Kasumi-1 (cell line): ENCODE results near the gene TMEM242.
"Not testable (repeated sequence)": the region's sequence is repeated elsewhere in the genome, so short reads cannot be mapped to it uniquely, and the experiment has no call there.

ENCODE experiments used
- DNase-seq, 2 experiments: peaks; one replicate each; lab custom pipeline; 2025; lab: John Stamatoyannopoulos, UW

Gene TMEM242

GRCh38 chr6:157323255-157323965 is at the start of gene TMEM242:
TSS of gene TMEM242 (minus strand) at chr6:157323519. CDS start at chr6:157323499, 20 bp downstream.
- DNase-seq, result no peak

DNA sequence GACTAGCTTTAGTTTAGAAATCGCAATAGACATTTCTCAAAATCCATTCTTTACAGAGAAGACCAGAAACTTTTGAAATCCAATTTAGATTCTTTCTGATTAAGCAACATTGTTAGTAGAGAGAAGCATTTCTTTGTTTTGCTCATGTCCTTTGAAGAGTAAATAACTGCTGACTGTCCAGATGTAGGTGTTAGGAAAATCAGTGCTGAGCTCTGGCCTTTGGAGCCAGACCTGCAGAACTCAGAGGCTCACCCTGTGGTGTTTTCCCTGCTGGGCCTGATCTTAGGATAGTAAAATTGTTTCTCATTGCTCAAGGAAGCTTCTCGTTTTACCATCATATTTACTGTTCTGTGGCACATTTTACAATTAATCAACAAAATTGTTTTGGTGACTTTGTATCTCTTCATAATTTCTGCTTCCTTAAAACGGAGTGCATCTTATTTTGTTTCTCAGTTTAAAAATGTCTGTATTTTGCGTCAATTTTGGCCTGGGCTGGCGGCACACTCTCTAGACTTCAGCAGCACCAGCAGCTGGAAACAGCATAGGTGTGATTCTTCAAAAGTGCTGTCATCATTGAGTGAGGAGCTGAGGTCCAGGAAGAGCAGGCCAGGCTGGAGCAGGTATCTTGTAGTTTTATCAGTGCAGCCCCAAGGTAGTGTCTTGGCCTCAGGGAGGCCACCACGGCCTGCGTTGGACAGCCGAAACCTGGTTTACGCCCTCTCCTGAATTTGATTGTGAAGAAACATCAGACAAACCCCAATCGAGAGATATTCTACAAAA is 49.4 kb upstream of the TMEM242 start:
- DNase-seq, result no peak

GRCh38 chr6:157370755-157371154 is 47.4 kb upstream of the TMEM242 start:
- no peak for DNase-seq

GRCh38 chr6:157368359-157369049 is 45.2 kb upstream of the TMEM242 start:
- no peak for DNase-seq

DNA sequence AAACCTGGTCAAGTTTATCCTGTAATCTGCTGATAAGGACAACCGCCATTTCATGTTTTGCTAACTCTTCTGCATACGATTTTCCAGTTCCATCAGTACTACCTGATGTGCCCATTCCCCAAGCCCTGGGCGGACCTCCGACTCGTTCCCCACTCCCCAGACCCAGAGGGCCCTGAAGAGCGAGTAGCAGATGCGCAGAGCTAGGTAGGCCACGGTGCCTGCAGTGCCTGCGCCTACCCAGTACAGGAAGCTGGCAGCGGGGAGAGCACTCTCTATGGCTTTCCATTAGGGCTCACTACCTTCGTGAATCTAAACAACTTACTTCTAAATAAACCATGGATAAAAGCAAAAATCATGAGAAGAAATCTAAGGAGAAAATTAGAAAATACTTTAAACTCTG is 43.3 kb upstream of the TMEM242 start:
- DNase-seq, result no peak

DNA sequence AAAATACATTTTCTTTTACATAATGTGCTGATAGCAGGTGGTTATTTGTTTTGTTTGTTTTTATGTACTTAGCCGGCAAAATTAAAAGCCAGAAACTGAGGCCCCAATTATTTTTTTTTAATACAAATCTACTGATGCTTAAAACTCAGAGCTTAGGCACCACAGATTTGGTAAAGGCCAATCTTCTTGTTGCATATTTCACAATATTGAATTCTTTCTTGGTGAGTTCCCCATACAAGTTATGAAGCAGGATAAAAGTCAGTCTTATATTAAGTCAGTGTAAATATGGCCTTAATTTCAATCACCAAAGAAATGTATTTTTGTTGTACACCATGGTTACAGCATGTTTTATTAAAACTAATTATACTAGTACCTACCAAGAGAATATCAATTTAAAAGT is 41.4 kb upstream of the TMEM242 start:
- no peak for DNase-seq

- DNase-seq, result no peak
These were observed 38.6 kb upstream of the TMEM242 start for GRCh38 chr6:157361886-157362285.

- DNase-seq, result no peak
These were observed 35.0 kb upstream of the TMEM242 start for GRCh38 chr6:157358287-157358686.

GRCh38 chr6:157346373-157346772 is 23.1 kb upstream of the TMEM242 start:
- no peak for DNase-seq

DNA sequence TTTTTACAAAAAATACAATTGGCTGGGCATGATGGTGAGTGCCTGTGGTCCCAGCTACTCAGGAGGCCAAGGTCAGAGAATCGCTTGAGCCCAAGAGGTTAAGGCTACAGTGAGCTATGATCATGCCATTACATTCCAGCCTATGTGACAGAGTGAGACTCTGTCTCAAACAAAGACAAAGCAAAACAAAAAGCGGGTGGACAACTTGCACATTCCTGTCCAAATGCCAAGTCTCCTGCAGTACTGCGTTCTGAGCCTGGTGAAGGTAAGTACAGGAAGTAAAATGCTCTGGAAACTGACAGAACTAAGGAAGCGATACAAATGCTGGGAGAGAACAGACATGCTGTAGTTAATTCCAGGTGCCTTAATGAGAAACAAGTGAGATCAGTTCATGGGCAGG is 20.4 kb upstream of the TMEM242 start:
- no peak for DNase-seq

DNA sequence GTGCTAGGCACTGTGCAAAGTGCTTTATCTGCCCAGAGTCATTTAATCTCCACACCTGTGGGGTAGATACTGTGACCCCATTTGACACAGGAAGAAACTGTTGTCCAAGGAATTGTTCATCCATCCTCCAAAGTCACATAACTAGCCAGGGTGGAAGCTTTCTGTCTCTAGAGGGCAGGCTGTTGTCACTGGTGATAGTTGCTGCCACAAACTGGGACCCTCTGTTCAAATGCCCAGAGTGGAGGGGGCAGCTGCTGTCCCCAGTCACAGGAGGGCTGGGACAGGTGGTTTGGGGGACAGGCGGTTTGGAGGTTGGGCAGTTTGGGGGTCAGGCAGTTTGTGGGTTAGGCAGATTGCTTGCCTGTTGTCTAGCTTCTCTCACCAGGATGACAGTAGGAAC is 16.1 kb upstream of the TMEM242 start:
- DNase-seq, result peak in 1 of 2 experiments; percentile 22

GRCh38 chr6:157337751-157338150 is 14.4 kb upstream of the TMEM242 start:
- no peak for DNase-seq

DNA sequence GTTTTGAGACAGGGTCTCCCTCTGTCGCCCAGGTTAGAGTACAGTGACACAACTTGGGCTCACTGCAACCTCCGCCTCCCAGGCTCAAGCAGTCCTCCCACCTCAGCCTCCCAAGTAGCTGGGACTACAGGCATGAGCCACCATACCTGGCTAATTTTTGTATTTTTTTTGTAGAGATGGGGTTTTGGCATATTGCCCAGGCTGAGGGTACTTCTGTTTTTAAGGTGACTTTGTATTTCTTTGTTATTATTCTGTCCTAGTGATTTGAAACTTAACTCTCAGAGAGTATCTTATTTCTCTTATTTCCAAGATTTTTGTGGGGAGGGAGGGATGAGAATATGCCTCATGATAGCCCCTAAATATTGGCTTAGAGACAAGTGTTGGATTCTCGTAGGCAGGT is 14.0 kb upstream of the TMEM242 start:
- not testable (repeated sequence) for DNase-seq

- DNase-seq, result no peak
These were observed 12.5 kb upstream of the TMEM242 start for GRCh38 chr6:157335829-157336228.

DNA sequence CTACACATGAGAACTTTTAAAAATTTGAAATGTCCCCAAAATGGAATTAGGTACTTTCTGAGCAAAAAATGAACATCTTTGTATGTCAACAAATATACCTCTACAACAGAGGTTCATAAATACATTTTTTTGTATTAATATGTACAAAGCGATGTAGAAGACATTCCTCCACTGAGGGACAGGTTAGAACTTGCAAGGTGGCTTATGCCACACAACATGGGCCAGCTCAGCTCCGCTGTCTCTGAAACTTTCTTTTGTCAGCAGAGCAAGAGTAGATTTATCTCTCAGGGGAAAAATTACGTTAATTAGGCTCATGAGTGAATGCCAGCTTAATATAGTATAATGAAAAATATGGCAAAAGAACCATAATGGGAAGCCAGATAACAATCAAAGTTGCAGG is 10.6 kb upstream of the TMEM242 start:
- DNase-seq, result no peak

DNA sequence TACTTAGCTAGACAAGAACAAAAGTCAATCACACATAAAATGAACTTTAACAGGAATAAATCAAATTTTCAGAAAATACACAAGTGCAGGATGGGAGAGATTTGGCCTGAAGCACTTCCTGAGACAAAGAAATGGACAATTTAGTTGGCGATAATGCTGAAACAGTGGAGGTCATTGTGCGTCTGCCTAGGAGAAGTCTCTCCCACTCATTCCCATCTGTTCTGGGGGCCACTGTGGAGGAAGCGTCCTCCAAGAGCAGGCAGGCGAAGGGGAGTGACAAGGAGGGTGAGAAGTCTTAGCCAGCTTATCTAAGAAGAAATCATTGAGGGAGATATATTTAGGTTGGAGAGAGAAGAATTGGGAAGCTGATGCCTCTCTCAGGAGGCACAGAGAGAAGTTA is 10.2 kb upstream of the TMEM242 start:
- no peak for DNase-seq

DNA sequence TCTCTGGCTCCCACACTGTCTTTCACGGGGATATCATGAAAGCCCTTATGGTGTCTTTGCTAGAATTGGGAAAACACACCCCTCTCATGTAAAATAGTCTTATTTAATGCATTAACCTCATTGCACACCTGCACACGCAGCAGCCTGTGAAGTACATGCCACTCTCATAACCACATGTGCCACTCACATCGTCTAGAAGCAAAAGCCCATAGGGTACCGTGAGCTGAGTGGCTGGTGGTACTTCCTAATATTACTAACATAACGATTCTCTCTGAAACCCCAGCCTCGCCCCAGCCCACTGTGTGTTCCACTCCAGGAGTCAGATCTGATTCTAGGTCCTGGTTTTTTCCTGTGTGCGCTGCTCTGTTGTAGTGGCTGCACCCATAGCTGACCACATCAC is 9.5 kb upstream of the TMEM242 start:
- DNase-seq, result no peak

DNA sequence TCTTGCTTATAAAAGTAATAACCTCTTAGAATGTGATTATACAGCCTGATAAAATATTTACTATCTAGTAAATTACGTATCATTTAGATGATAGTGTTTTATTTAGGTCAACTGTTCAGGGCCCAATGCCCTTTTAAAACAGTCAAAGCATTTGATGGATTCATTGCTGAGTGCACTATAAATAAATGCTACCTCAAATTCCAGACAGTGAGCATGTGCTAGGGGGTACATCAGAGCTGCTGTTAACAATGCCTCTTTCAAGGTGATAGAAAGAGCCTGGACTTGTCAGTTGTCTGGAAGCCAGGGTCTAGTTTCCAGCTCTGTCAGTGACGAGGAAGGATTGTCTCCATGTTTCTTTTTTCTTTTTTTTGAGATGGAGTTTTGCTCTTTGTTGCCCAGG is 7.5 kb upstream of the TMEM242 start:
- no peak for DNase-seq

DNA sequence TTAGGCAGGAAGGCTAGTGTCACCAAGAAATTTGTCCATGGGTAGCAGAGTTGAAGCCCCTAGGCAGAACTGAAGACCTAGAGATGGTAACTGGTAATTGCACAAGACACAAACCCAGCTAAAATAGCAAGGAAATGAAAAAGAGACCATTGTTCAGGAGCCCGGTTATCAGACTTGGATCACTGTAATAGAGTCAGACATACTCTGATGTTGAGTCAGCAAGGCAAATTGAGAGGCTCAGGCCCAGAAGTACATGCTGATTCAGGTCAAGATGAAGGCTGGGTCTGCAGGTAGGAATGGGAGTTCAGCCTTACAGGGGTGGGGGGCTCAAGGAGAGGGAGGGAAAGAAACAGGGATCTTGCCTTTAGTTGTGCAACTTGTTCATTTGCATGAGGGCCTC is 6.5 kb upstream of the TMEM242 start:
- no peak for DNase-seq

DNA sequence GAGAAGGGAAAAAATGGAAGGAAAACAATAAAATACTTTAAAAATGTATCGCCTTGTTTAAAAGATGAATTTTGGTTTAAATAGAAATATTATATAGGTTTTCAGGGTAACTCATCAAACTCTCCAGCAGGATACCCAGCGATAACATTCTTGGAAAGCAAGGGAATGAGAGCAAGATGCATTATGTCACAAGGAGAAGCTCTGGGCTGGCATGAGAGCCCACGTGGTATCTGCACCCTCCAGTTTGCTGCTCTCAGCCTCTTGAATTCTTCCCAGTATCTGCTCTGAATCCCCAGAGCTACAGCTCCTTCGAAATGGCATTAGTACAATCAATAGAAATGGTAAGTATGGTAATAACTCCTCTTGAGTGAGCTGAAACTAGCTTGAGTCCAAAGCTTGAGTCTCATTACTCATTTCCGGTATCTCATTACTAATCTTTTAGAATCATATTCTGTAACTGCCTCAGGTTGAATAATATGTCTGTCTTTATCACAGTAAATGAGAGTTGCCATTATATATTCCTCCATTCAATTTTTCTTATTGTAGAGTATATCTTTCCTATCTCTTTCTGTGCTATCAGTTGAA is 4.9 kb upstream of the TMEM242 start:
- DNase-seq, result no peak

DNA sequence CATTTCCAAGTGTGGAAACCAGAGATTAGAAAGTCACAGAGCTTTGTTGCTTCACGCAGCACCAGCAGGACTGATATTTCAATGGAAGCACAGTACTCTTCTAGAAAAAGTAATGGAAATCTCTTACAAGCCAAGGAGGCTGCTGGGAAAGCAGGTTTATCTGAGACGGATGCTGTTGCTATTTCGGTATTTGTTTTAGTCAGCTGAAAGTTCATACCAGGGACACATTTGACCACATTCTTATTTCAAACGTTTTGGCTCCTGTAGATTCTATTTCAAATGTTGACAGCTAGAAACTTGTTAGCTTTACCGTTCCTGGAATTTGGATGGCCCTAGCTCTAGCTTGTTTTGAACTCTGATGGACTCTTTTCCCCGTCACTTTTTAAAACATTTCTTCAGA is 3.7 kb upstream of the TMEM242 start:
- DNase-seq, result no peak

GRCh38 chr6:157325069-157325805 is 1.9 kb upstream of the TMEM242 start:
- no peak for DNase-seq
